Panc1 (cell line): ENCODE measurements around the gene RASSF6. TPM values are rescaled to one million over a fixed set of nuclear protein-coding genes. Genes with fewer than 3 reads are reported as not detected.

Source experiments
- ATAC-seq: fragments of 200-7000 bp; cut with Tn5 transposase; 2 replicates; pipeline ENCODE4 v1.9.1; 2020; ENCODE audit warnings: mild to moderate bottlenecking, moderate library complexity
- BruUV-seq: library from RNA; stranded (reverse); fragments of 400-500 nt; replicated peaks from 2 replicates; lab custom pipeline; 2021; lab: Mats Ljungman, UMichigan
- CTCF ChIA-PET: fragments of 300-600 bp; sonication (Branson Sonifier 250); formaldehyde crosslinking; loops from one replicate; lab custom pipeline; 2022; ENCODE audit warnings: antibody characterized with exemption; lab: Charles Lee
- POLR2A ChIA-PET: fragments of 300-600 bp; sonication (Branson Sonifier 250); formaldehyde crosslinking; loops from one replicate; lab custom pipeline; 2022; ENCODE audit warnings: antibody characterized with exemption; lab: Charles Lee
- DNase-seq: peaks from one replicate; pipeline ENCODE4 v3.0.0-alpha.2; 2010; ENCODE audit warnings: low read depth, low spot score
- H3K27ac ChIP-seq: 2 replicates; pipeline ENCODE4 v1.5.1; 2011; ENCODE audit warnings: mild to moderate bottlenecking, low read length, inconsistent platforms
- H3K27me3 ChIP-seq: fragments of 200-500 bp; sonication (Bioruptor generic); 2 replicates; pipeline ENCODE4 v1.6.0; 2014; ENCODE audit warnings: low read length, inconsistent platforms; ENCODE audit not compliant: control insufficient read depth, insufficient read depth
- H3K36me3 ChIP-seq: fragments of 200-500 bp; sonication (Bioruptor generic); 2 replicates; pipeline ENCODE4 v1.5.1; 2014; ENCODE audit warnings: inconsistent platforms, mild to moderate bottlenecking, low read length, moderate library complexity; ENCODE audit not compliant: control insufficient read depth, insufficient read depth
- H3K4me1 ChIP-seq: 2 replicates; pipeline ENCODE4 v1.5.1; 2011; ENCODE audit warnings: inconsistent platforms, mild to moderate bottlenecking, low read length, moderate library complexity; ENCODE audit not compliant: control insufficient read depth, insufficient read depth
- H3K4me3 ChIP-seq, 2 experiments: 2 replicates each; pipeline ENCODE4 v1.5.1; 2011 to 2012; ENCODE audit warnings: low read depth in 2 of 2, low read length in 2 of 2, mild to moderate bottlenecking in 2 of 2, inconsistent platforms in 1 of 2, moderate library complexity in 1 of 2
- H3K9me3 ChIP-seq: fragments of 200-500 bp; sonication (Bioruptor generic); 2 replicates; pipeline ENCODE4 v1.5.1; 2014; ENCODE audit warnings: low read depth, mild to moderate bottlenecking, inconsistent platforms, low read length, moderate library complexity; ENCODE audit not compliant: control insufficient read depth, insufficient read depth
- POLR2AphosphoS5 ChIP-seq: IDR thresholded peaks from 2 replicates; pipeline ENCODE4 v1.6.1; 2012; ENCODE audit warnings: mild to moderate bottlenecking, low read depth, low read length, moderate library complexity
- REST ChIP-seq, 2 experiments: IDR thresholded peaks; 2 replicates each; pipeline ENCODE4 v1.6.1; 2011 to 2012; ENCODE audit warnings: low read depth in 2 of 2, control low read depth in 1 of 2, low read length in 1 of 2, mild to moderate bottlenecking in 1 of 2, moderate library complexity in 1 of 2; ENCODE audit not compliant: insufficient read depth in 1 of 2
- SIN3A ChIP-seq: IDR thresholded peaks from 2 replicates; pipeline ENCODE4 v1.6.1; 2012; ENCODE audit warnings: low read depth, mild to moderate bottlenecking, low read length, moderate library complexity, borderline replicate concordance; ENCODE audit not compliant: insufficient read depth
- TCF7L2 ChIP-seq: IDR thresholded peaks from 2 replicates; pipeline ENCODE4 v1.6.1; 2011; ENCODE audit warnings: mild to moderate bottlenecking, low read depth, low read length, inconsistent platforms
- in situ Hi-C: cut with HindIII; loops from 2 replicates; pipeline ENCODE4 v1.10.0; 2016; ENCODE audit warnings: low sequenced_read_pairs, low pct_unique_long_range_greater_than_20kb
- intact Hi-C: fragments of 100-400 bp; cut with micrococcal nuclease; formaldehyde crosslinking; loops from one replicate; pipeline ENCODE4 v1.10.0; 2022; ENCODE audit not compliant: unreplicated experiment
- total RNA-seq: library from RNA; stranded (reverse); gene quantifications from one replicate; pipeline ENCODE4 v1.2.1, GENCODE V29; 2021; ENCODE audit not compliant: unreplicated experiment
- TF ChIP-seq, protein P1 (sequence below): fragments of 450-650 bp; IDR thresholded peaks from 2 replicates; pipeline ENCODE4 v1.5.1; 2017; ENCODE audit warnings: mild to moderate bottlenecking

The RASSF6 gene
- total RNA-seq, 1 experiment from 2014 or later = 0.15 TPM

- ATAC-seq (no peak), DNase-seq (no peak)
- no peak overlapping the region for H3K27ac ChIP-seq
- no peaks in the 10 kb centered on the region for H3K36me3 ChIP-seq
- H3K4me1 ChIP-seq = no peaks in the 10 kb centered on the region
- ChIA-PET CTCF (no interaction called here), POLR2A (no interaction called here)
- H3K27me3 ChIP-seq = peaks cover 3% of the 10 kb centered on the region; the same call in 1 of the 2 replicates
- TF ChIP-seq REST (IDR thresholded peaks at IDR 0.05; ENCODE audit: insufficient read depth in 1 of 2, low read depth in 2 of 2, low read length in 1 of 2) = no peak
- no peak for TF ChIP-seq TCF7L2
- no peak for TF ChIP-seq POLR2AphosphoS5
- TF ChIP-seq, protein P1, sequence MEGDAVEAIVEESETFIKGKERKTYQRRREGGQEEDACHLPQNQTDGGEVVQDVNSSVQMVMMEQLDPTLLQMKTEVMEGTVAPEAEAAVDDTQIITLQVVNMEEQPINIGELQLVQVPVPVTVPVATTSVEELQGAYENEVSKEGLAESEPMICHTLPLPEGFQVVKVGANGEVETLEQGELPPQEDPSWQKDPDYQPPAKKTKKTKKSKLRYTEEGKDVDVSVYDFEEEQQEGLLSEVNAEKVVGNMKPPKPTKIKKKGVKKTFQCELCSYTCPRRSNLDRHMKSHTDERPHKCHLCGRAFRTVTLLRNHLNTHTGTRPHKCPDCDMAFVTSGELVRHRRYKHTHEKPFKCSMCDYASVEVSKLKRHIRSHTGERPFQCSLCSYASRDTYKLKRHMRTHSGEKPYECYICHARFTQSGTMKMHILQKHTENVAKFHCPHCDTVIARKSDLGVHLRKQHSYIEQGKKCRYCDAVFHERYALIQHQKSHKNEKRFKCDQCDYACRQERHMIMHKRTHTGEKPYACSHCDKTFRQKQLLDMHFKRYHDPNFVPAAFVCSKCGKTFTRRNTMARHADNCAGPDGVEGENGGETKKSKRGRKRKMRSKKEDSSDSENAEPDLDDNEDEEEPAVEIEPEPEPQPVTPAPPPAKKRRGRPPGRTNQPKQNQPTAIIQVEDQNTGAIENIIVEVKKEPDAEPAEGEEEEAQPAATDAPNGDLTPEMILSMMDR = no peak
- no peak for TF ChIP-seq SIN3A
- no peak overlapping the region for H3K4me3 ChIP-seq
- H3K9me3 ChIP-seq = no peaks in the 10 kb centered on the region
- in situ Hi-C loops = no loop called here
- intact Hi-C loops = no loop called here
- BruUV-seq = no TSS peak
Observed at GRCh38 chr4:73613130-73613529, 7.1 kb downstream of the RASSF6 start.

- in situ Hi-C loops = no loop called here
- TF ChIP-seq POLR2AphosphoS5 = no peak
- TF ChIP-seq, protein P1 = no peak
- TF ChIP-seq REST (IDR thresholded peaks at IDR 0.05; ENCODE audit: insufficient read depth in 1 of 2, low read depth in 2 of 2, low read length in 1 of 2) = no peak
- TF ChIP-seq SIN3A = no peak
- TF ChIP-seq TCF7L2 = no peak
- Histone ChIP-seq H3K4me1 (no peaks in the 10 kb centered on the region), H3K36me3 (no peaks in the 10 kb centered on the region), H3K27me3 (peaks cover 3% of the 10 kb centered on the region; the same call in 1 of the 2 replicates), H3K9me3 (no peaks in the 10 kb centered on the region), H3K4me3 (no peak overlapping the region), H3K27ac (no peak overlapping the region)
- intact Hi-C loops = no loop called here
- no TSS peak for BruUV-seq
- ATAC-seq (no peak), DNase-seq (no peak)
- POLR2A ChIA-PET = no interaction called here
- CTCF ChIA-PET = no interaction called here
Observed at GRCh38 chr4:73612032-73612431, 8.2 kb downstream of the RASSF6 start.
